Testis (tissue), 2 donors: ENCODE data around the gene RYR3.

ENCODE experiments used
- CTCF ChIP-seq, 3 experiments: fragments of 450-650 bp in 2 of 3; fragments of 200-600 bp in 1 of 3; sonication (generic) in 1 of 3; IDR thresholded peaks; one replicate each; pipeline ENCODE4 v1.5.1; 2016 to 2019; ENCODE audit warnings: antibody characterized with exemption in 3 of 3, mild to moderate bottlenecking in 2 of 3, moderate library complexity in 1 of 3
- POLR2A ChIP-seq: fragments of 450-650 bp; IDR thresholded peaks from one replicate; pipeline ENCODE4 v1.6.1; 2017; ENCODE audit warnings: antibody characterized with exemption, mild to moderate bottlenecking, moderate library complexity

GRCh38 chr15:33865416-33865815 lies 554.6 kb downstream of the RYR3 start:
- TF ChIP-seq CTCF (IDR thresholded peaks at IDR 0.05) (no peak), POLR2A (no peak)
